Left cardiac atrium (tissue), 4 donors: Measurements from ENCODE around the gene DSN1. TPM values are rescaled to one million over a fixed set of nuclear protein-coding genes. Genes with fewer than 3 reads are reported as not detected.

Experiments
- ATAC-seq, 2 donors: fragments of 200-7000 bp; cut with Tn5 transposase; one replicate each; pipeline ENCODE4 v1.9.1; 2020; ENCODE audit warnings: mild to moderate bottlenecking in 2 of 2, moderate library complexity in 2 of 2
- DNase-seq: peaks from one replicate; pipeline ENCODE4 v3.0.0-alpha.2; 2020
- intact Hi-C, 2 donors: fragments of 100-400 bp; cut with DNase I; formaldehyde crosslinking; loops; one replicate each; pipeline versions ENCODE4 v1.14.1 to v1.15.1; 2022 to 2023
- total RNA-seq, 2 donors: library from RNA; stranded (reverse); fragmentation: NEBNext Ultra II Directional; extraction: Animal tissue kit (Norgen Biotek cat#: 25700); gene quantifications; one replicate each; pipeline ENCODE4 v1.2.1, GENCODE V29; 2021
- donor health status: DM: no; HTN: yes; CAD: no.
- donor health status: DM: no; HTN: yes; CAD: no; lungs with severe emphysema.
- donor health status: DM: yes; HTN: yes; CAD: no.
- donor health status: Dilated cardiomyopathy.

Gene DSN1
- total RNA-seq, 2 donors from 2014 or later: 5.0 to 6.7 TPM

- DNase-seq: no peak
- no peak for ATAC-seq
- intact Hi-C loops: loop anchor here (10.0 kb wide), 2 partner anchors 94 to 216 kb away; a partner anchor contains a TSS
Observed at GRCh38 chr20:36770680-36771079, 2.9 kb downstream of the DSN1 start.

GRCh38 chr20:36768768-36769430 lies 4.7 kb downstream of the DSN1 start:
- DNase-seq: no peak
- intact Hi-C loops: no loop called here

GRCh38 chr20:36761125-36761524 lies 12.4 kb downstream of the DSN1 start:
- ATAC-seq (no peak), DNase-seq (no peak)
- intact Hi-C loops: no loop called here

More at GRCh38 chr20:36768768-36769430, 4.7 kb downstream of the DSN1 start:
- ATAC-seq: no peak

GRCh38 chr20:36760647-36761046 lies 12.9 kb downstream of the DSN1 start:
- no peak for ATAC-seq
- DNase-seq: no peak
- intact Hi-C loops: no loop called here

- DNase-seq: no peak
- ATAC-seq: no peak
- intact Hi-C loops: loop anchor here (5.0 to 10.0 kb wide), 2 partner anchors 41 to 143 kb away; no protein-coding TSS in a partner anchor
Observed at GRCh38 chr20:36758276-36758675, 15.3 kb downstream of the DSN1 start.

- intact Hi-C loops: loop anchor here (5.0 to 10.0 kb wide), 2 partner anchors 39 to 142 kb away; no protein-coding TSS in a partner anchor
- DNase-seq (no peak), ATAC-seq (no peak)
Observed at GRCh38 chr20:36756496-36756895, 17.1 kb downstream of the DSN1 start.

- DNase-seq (no peak), ATAC-seq (peak; percentile 87 to 91)
- intact Hi-C loops: loop anchor here (5.0 to 10.0 kb wide), 2 partner anchors 37 to 140 kb away; no protein-coding TSS in a partner anchor
Observed at GRCh38 chr20:36754656-36755222, 18.8 kb downstream of the DSN1 start.

- intact Hi-C loops: loop anchor here in 1 of 2 donors (5.0 to 10.0 kb wide), 2 partner anchors 35 to 138 kb away; no protein-coding TSS in a partner anchor
- no peak for ATAC-seq
Observed at GRCh38 chr20:36752582-36752981, 21.0 kb downstream of the DSN1 start.

GRCh38 chr20:36745927-36746659 lies 27.5 kb downstream of the DSN1 start, which contains the start of gene NDRG3:
Gene NDRG3, minus strand, starts transcription at chr20:36746090. Its CDS starts 24,355 bp downstream, at chr20:36721735.
- ATAC-seq (peak; percentile 94 to 97), DNase-seq (peak; percentile 95)
- intact Hi-C loops: no loop called here

More at GRCh38 chr20:36752582-36752981, 21.0 kb downstream of the DSN1 start:
- DNase-seq: no peak

GRCh38 chr20:36745234-36745926 lies 28.2 kb downstream of the DSN1 start:
- peak; percentile 33 for DNase-seq
- peak; percentile 14 to 16 for ATAC-seq
- intact Hi-C loops: no loop called here

GRCh38 chr20:36744764-36745191 lies 28.8 kb downstream of the DSN1 start:
- peak; percentile 80 to 84 for ATAC-seq
- peak; percentile 63 for DNase-seq
- intact Hi-C loops: no loop called here

- intact Hi-C loops: no loop called here
- ATAC-seq: peak in 1 of 2 donors; percentile 10
- DNase-seq: no peak
Observed at GRCh38 chr20:36744243-36744642, 29.3 kb downstream of the DSN1 start.

- no peak for ATAC-seq
- intact Hi-C loops: no loop called here
Observed at GRCh38 chr20:36742558-36742957, 31.0 kb downstream of the DSN1 start.

GRCh38 chr20:36741072-36741471 lies 32.5 kb downstream of the DSN1 start:
- ATAC-seq (no peak), DNase-seq (no peak)
- intact Hi-C loops: no loop called here

More at GRCh38 chr20:36742558-36742957, 31.0 kb downstream of the DSN1 start:
- DNase-seq: no peak

- DNase-seq: no peak
- ATAC-seq: no peak
- intact Hi-C loops: no loop called here
Observed at GRCh38 chr20:36737183-36737499, 36.4 kb downstream of the DSN1 start.

GRCh38 chr20:36736451-36737182 lies 36.9 kb downstream of the DSN1 start:
- intact Hi-C loops: no loop called here
- ATAC-seq (no peak), DNase-seq (no peak)

GRCh38 chr20:36732456-36732855 lies 41.1 kb downstream of the DSN1 start:
- ATAC-seq (no peak), DNase-seq (no peak)
- intact Hi-C loops: no loop called here

GRCh38 chr20:36728986-36729385 lies 44.6 kb downstream of the DSN1 start:
- ATAC-seq: no peak

GRCh38 chr20:36726168-36726567 lies 47.4 kb downstream of the DSN1 start:
- ATAC-seq (peak in 1 of 2 donors; percentile 67), DNase-seq (no peak)
- intact Hi-C loops: no loop called here

More at GRCh38 chr20:36728986-36729385, 44.6 kb downstream of the DSN1 start:
- DNase-seq: no peak
- intact Hi-C loops: no loop called here
